ENCODE measurements around the gene RAB9B.

DNA sequence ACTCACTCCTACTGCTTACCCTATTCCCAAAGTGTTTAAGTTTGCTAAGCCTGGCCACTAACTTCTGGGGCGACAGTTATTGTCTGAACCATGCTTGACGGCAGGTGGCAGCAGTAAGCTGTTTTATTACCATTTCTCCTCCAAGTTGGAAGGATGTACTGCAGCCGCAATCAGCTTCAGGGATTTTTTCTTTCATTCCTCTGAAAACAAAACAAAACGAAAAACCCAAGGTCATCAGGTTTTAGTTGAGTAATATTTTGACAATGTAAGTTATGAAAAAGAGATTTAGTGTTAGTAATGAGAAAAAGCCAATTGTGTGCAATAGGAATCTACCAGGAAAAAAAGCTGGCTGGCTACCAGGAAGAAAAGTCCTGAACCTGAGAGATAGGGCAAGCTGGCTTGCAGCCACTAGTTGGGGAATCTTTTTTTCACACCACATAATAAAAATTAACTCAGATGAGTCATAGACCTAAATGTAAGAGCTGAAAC is 13.2 kb upstream of the RAB9B start:
- peak; percentile 73 for TF ChIP-seq CTCF (conservative IDR thresholded peaks at IDR 0.05)
- no peak for TF ChIP-seq ZFX (IDR thresholded peaks at IDR 0.05)
